ENCODE data around the gene CHRNB4.
A peak's percentile ranks its signal among the peaks of the same experiment; 100 is the strongest.
"Not testable (repeated sequence)": the region's sequence is repeated elsewhere in the genome, so short reads cannot be mapped to it uniquely, and the experiment has no call there.

Gene CHRNB4

DNA sequence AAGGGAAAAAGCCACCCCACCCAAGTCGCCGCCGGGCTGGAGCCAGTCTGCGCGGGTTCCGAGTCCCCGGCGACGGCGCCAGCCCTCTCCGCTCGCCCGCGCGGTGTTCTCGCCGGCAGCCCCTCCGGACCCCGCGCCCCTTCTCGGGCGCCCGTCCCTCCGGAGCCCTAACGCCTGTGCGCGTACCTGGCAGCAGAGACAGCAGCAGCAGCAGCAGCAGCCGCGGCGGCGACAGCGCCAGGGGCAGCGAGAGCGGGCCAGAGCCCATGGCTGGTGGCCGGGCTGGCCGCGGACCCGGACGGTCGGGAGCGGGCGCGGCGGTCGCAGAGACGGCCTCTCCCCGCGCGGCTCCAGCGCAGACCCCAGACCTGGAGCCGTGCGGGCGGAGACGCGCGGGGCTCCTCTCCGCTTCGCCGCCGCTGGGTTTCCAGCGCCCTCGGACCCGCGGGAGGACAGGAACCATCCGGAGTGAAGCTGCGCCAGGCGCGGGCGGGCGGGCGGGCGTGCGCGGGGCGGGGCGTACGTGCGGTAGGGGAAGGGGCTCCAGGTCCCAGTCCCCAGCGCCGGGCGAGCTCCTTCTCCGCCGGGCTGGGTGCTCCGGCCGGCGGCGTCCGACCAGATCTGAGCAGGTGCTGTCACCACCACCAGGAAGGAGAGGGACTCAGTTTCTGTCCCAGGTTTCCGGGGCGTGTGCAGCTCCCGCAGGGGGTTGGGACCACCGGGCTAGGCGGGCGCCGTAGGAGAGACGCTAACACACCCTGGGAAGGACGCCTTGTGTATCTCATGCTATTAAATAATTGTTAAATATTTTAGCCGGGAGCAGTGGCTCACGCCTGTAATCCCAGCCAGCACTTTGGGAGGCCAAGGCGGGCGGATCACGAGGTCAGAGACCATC, 20.2 kb downstream of the CHRNB4 start, which contains the start of gene CHRNA3:
Gene CHRNA3, minus strand, starts transcription at position 470 of the 895 bp plus-strand sequence. Its CDS starts 202 bp downstream, at position 268.
- peak within 1 kb of the TSS; percentile 64 for H3K4me3 ChIP-seq (ENCODE audit: low read length)
- DNase-seq (ENCODE audit: low read depth, low spot score), result no peak

DNA sequence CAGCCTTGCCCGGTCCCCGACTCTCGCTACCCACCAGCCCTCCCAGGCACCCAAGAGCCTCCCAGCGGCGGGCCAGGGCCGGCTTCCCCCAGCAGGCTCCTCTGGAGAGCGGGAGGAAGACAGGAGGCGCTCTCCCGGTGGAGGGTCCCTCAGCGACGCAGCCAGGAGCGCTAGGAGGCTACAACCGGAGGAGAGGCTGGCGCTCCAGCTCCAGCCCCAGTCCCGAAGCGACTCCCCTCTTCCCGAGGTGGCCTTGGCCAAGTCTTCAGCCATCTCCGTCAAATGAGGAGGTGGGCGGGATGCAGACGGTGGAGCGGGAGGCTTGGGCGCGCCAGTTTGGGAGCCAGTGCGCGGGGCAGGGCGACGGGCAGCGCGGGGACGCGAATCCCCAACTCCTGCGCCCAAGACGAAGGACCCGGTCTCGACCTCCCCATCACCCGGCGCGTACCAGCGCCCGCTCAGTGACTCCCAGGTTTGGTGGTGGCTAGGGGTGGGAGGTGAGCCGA, 20.9 kb downstream of the CHRNB4 start:
- peak overlapping the region; percentile 64 for H3K4me3 ChIP-seq (ENCODE audit: low read length)
- DNase-seq (ENCODE audit: low read depth, low spot score), result no peak

DNA sequence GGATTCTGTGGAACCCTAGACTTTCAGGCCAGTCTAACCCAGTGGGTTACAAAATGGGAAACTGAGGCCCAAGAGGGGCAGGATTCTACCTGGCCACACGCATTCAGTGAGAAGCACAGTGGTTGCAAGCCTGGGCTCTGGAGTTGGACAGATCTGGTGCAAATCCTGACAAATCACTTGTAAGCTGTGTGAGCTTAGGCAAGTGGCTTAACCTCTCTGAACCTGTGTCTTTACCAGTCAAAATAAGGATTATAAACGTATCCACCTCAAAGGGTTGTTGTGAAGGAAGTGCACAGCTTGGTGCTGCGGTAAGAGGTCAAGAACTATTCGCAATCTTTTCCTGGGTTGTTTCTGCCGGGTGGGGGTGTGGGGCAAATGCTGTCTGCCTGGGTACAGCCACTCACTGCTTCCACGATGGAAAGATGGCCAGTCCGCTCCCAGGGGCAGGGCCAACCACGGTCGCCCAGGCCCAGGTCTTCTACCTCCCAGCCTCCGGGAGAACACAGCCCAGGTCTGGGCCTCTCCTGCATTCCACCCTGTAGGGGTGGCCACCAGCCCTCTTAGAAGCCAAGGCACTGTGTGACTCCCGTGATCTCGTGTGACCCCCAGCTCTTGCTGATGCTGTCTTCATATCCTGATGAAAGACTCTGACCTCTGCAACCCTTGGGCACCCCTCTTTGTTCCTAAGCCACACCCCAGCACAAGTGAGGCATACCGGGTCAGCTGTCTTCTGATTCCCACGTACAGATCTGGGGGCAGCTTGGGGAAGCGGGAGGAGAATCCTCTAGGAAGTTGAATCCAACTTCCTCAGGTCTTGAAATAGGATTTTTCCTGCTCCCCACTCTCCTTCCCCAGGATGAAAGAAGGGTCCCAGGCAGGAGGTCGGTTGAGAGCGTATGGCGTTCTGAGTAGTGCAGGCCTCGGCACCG, 21.7 kb downstream of the CHRNB4 start:
- no peak for DNase-seq (ENCODE audit: low read depth, low spot score)
- H3K4me3 ChIP-seq (ENCODE audit: low read length), result peak overlapping the region; percentile 64

DNA sequence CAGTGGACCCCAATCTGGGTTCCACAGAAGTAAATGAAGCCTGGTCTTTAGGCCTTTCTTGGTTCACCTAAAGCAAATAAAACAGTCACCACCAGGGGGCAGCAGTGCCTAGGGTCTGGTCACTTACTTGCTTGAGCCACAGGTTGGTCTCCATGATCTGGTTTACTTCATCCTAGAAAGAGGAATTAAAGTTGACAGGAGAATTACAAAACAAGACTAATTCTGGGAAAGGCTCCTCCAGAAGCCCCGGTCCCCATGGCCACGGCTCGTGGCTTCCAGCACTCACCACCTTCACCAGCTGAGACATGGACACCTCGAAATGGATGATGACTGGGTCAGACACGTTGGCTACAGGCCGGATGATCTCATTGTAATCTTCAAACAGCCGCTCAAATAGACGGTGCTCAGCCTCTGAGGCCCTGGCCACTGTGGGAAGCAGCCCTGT, 22.5 kb downstream of the CHRNB4 start:
- peak; percentile 82 for DNase-seq (ENCODE audit: low read depth, low spot score)
- H3K4me3 ChIP-seq (ENCODE audit: low read length), result no peak overlapping the region

DNA sequence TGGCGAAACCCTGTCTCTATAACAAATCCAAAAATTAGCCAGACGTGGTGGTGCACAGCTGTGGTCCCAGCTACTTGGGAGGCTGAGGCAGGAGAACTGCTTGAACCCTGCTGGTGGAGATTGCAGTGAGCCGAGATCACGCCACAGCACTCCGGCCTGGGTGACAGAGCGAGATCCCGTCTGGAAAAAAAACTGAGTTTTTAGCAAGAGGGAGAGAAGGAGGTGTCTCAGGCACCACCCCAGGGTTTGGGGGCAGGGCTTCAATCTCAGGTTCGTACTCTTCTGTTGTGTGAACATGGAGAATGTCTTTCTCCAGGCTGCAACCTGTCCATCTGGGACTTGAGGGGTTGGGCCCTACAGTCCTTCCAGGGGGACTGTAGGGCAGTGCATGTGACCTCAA, 22.9 kb downstream of the CHRNB4 start:
- no peak overlapping the region for H3K4me3 ChIP-seq (ENCODE audit: low read length)
- DNase-seq (ENCODE audit: low read depth, low spot score), result no peak

DNA sequence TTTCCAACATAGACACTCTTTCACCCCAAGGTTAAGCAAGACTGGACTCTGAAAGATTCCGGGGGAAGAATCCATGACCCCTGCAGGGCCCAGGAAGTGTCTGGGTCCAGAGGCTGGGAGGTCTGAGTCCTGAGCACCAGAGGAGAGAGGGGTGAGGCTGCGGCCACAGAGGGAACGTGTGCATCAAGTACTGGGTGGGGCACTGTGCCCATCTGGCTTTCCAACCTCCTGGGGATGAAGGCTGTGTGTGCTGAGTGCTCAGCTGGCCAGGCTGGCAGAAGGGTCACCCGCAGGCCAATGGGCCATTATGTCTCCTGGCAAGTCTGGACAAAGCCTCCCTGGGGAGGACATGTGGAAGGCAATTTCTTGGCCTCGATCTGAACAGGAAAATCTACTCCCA, 23.5 kb downstream of the CHRNB4 start:
- no peak for DNase-seq (ENCODE audit: low read depth, low spot score)
- no peak overlapping the region for H3K4me3 ChIP-seq (ENCODE audit: low read length)

DNA sequence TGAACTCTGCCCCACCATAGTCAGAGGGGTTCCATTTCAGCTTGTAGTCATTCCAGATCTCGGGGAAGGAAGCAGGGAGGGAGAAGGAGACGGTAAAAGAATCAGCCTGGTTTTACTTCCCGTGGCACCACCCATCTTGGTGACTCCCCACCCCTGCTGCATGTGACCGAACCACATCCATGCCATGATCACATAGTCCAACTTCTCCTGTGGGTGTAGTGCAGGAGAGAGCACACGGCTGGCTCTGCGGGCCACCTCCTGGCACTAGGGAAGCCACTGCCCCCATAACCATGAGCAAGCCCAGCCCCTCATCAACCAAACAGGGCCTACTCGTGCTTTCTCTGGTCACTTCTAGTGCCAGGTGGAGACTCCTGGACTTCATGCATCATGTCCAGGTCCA, 23.9 kb downstream of the CHRNB4 start:
- no peak for DNase-seq (ENCODE audit: low read depth, low spot score)
- H3K4me3 ChIP-seq (ENCODE audit: low read length), result no peak overlapping the region

DNA sequence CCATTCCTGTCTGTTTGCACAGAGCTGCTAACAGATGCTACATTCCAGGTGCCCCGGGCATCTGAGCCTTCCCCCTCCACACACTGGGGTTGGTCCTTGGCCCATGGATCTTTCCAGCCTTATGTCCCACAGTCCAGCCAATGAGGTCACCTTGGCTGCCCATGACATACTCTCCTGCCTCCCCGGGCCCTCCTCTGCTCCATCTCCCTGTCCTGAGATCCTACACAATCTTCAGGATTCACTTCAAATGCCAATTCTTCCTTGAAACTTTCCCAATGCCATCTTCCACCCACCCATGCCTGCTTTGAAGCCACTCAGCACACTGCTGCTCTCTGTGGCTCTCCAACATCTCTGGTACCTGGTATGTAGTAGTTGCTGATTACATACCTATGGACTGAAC, 24.5 kb downstream of the CHRNB4 start:
- no peak for DNase-seq (ENCODE audit: low read depth, low spot score)
- no peak overlapping the region for H3K4me3 ChIP-seq (ENCODE audit: low read length)

DNA sequence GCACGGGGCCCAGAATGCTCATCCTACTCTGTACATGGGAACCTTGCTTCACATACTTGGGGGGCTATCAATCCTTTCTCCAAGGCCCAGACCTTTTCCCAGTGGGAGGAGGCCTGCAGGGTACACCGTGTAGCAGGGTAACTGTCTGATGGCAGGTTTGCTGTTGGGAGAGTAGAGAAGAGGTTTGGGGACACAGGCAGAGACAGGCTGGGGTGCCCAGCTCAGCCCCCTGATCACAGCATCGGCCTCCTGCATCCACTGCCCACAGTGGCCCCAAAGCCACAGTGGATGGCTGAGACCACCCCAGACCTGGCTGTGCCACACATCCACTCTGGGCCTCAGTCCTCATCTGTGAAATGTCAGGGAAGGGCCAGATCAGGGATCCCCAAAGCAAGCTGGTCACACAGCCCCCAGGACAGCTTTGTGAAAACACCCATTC, 25.8 kb downstream of the CHRNB4 start:
- H3K4me3 ChIP-seq (ENCODE audit: low read length), result no peak overlapping the region
- no peak for DNase-seq (ENCODE audit: low read depth, low spot score)

DNA sequence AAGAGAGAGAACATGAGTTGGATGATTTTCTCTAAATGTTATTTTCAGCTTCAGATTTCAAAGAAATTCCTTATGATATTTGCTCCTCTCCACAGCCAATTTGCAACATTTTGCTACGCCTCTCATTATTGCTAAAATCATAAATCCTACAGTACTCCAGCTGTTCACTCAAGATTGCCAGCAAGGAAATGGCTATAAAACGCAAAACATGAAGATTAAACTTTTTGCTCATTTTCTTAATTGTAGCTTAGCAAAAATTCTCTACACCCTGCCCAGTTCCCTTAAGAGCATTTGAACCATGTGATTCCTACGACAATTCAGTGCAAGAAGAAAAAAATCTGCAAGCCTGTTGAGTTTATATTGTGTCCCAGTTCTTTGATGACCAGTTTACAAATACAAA, 27.0 kb downstream of the CHRNB4 start:
- DNase-seq (ENCODE audit: low read depth, low spot score), result no peak
- H3K4me3 ChIP-seq (ENCODE audit: low read length), result no peak overlapping the region

DNA sequence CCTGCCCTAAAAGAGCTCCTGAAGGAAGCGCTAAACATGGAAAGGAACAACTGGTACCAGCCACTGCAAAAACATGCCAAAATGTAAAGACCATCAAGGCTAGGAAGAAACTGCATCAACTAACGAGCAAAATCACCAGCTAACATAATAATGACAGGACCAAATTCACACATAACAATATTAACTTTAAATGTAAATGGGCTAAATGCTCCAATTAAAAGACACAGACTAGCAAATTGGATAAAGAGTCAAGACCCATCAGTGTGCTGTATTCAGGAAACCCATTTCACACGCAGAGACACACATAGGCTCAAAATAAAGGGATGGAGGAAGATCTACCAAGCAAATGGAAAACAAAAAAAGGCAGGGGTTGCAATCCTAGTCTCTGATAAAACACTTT, 31.5 kb downstream of the CHRNB4 start:
- not testable (repeated sequence) for H3K4me3 ChIP-seq (ENCODE audit: low read length); DNase-seq (ENCODE audit: low read depth, low spot score)

DNA sequence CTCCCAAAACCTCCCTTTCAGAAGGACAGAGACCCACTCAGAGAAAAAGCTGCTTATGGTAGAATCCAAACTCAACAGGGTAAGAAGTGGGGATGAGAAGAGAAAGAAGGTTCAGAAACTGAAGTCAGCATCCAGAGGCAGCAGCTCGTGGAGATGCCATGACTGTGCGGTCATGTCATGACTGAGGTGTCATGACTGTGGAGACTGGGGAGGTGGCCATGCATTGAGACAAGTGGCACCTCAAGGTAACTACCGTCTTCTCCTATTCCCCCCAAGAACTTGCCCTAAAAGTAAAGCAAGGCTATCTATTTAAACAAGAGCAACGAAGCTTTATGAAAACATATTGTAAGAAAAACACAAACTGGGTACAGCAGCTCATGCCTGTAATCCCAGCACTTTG, 35.3 kb downstream of the CHRNB4 start:
- H3K4me3 ChIP-seq (ENCODE audit: low read length), result no peak overlapping the region
- no peak for DNase-seq (ENCODE audit: low read depth, low spot score)

DNA sequence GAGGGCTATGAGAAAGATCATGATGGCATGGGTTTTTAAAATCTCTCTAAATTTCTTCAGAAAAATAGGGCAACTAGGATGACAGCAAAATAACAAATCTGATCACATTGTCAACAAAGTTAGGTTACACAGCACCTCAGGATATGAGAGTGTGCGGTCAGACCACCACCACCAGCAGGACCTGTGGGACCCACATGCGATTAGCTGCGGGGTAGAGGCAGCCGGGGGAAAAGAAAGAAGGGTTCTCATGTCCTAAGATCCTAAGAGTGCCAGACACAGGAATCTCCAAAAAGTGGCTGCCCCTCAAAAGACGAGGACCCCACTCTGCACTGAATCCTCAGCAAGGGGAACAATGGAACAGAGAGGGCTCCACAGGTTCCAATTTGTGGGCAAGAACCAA, 35.8 kb downstream of the CHRNB4 start:
- no peak for DNase-seq (ENCODE audit: low read depth, low spot score)

DNA sequence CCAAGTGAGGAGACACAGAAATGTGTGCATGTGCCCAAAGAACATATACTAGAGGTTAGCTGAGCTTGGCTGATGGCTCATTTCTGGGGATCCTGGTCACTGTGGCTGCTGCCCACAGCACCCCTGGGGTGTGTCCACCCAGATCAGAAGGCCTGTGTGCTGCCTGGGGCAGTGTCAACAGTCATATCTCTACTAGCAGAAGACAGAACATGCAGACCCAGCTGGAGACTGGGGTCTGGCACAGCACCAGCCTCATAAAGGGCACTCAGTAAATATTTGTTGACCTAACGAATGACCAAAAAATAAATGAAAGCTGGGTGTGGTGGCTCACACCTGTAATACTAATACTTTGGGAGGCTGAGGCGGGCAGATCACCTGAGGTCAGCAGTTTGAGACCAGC, 36.6 kb downstream of the CHRNB4 start:
- no peak for DNase-seq (ENCODE audit: low read depth, low spot score)
- H3K4me3 ChIP-seq (ENCODE audit: low read length), result no peak overlapping the region

More for the DNA sequence above, 35.8 kb downstream of the CHRNB4 start:
- H3K4me3 ChIP-seq (ENCODE audit: low read length), result no peak overlapping the region

DNA sequence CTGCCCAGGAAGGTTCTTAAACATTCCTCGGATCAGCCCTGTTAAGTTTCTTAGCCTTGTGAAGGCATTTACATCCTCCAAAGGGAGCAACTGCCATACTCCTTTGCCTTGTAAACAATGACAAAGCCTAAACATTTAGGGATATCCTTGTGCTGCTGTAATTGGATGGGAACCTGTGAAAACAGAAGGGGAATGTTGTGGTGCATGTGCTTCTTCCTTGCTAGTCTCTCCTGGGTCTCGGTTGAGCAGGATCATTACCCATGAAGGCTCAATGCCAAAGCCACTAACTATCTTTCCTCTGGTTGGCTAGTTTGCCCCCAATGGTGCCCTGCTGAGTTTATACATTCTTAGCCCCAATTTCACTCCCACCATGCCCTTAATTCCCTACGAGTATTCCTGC, 37.5 kb downstream of the CHRNB4 start:
- H3K4me3 ChIP-seq (ENCODE audit: low read length), result no peak overlapping the region
- DNase-seq (ENCODE audit: low read depth, low spot score), result no peak

DNA sequence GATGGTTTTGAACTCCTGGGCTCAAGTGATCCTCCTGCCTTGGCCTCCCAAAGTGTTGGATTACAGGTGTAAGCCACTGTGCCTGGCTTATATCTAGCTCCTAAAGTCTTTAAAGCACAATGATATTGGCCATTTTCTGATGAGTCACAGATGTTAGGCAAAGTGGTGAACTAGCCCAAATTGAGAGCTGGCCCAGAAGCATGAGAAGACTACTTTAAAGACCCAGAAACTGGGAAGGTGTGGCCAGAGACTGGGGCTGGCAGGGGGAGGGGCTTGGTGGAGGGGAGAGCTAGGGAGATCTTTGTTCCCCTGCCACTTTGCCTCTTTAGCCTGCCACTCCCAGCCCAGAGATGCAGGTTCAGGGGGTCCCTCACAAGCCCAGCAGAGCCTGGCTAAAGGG, 41.8 kb downstream of the CHRNB4 start:
- no peak for DNase-seq (ENCODE audit: low read depth, low spot score)
- no peak overlapping the region for H3K4me3 ChIP-seq (ENCODE audit: low read length)

DNA sequence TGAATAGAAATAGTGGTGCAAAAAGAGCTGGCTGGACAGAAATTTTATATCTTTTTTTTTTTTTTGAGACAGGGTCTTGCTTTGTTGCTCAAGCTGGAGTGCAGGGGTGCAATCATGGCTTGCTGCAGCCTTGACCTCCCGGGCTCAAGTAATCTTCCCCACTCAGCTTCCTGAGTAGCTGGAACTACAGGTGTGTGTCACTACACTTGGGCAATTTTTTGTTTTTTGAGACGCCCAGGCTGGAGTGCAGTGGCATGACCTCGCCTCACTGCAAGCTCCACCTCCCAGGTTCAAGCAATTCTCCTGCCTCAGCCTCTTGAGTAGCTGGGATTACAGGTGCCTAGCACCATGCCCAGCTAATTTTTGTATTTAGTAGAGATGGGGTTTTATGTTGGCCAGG, 42.7 kb downstream of the CHRNB4 start:
- H3K4me3 ChIP-seq (ENCODE audit: low read length), result no peak overlapping the region
- no peak for DNase-seq (ENCODE audit: low read depth, low spot score)

DNA sequence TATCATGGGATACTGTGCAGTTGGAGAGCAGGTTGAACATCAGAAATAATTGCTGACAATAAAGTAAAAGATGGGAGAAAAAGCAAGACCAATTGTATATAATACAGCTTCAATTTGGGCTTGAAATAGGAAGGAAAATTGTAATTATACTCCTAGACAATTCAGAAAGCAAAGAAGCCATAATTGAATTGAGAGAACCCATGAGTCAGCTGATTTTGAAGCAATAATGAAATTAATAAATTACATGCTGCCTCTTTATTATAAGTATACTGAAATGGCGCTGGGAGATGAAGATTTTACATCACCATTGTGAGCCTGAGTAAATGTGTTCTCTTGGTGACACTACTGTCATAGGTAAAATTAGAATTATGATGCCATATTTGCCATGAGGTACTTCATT, 43.4 kb downstream of the CHRNB4 start:
- no peak for DNase-seq (ENCODE audit: low read depth, low spot score)
- H3K4me3 ChIP-seq (ENCODE audit: low read length), result no peak overlapping the region

DNA sequence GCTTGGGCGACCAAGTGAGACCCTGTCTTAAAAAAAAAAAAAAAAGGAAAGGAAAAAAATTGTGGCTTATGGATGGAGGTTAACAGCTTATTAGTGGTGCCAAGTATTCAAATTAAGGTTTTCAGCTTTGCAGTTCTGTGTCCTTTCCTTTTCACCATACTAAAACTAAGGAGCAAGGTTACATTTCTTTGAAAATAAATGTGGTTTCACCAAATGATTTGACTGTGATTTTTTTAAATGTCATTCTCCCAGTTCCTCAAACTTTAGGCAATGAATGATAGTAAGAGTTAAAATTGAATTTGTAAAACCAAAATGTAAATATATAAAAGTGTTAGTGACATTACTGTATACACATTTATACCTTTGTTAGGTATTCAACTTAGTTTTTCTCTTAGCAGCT, 66.1 kb downstream of the CHRNB4 start:
- DNase-seq (ENCODE audit: low read depth, low spot score), result no peak
- no peak overlapping the region for H3K4me3 ChIP-seq (ENCODE audit: low read length)

All from Jurkat, Clone E6-1 (cell line).